Keratinocyte (primary cell): ENCODE results near the gene FES.
"Not testable (repeated sequence)": the region's sequence is repeated elsewhere in the genome, so short reads cannot be mapped to it uniquely, and the experiment has no call there.

Experiments
- EZH2 ChIP-seq: IDR thresholded peaks from one replicate; pipeline ENCODE4 v1.6.1; 2012; ENCODE audit warnings: inconsistent platforms, mild to moderate bottlenecking, low read length, moderate library complexity
- TF ChIP-seq, protein P1 (sequence below), 3 experiments: IDR thresholded peaks in 1 of 3; conservative IDR thresholded peaks in 1 of 3; optimal IDR thresholded peaks in 1 of 3; 2 replicates in 2 of 3; 3 replicates in 1 of 3; pipeline versions ENCODE3 to v1.5.1; 2011; ENCODE audit warnings: low read length in 3 of 3, mild to moderate bottlenecking in 3 of 3, moderate library complexity in 2 of 3, control low read depth in 1 of 3, inconsistent platforms in 1 of 3; ENCODE audit not compliant: insufficient read depth in 2 of 3; ENCODE audit errors: extremely low read depth in 1 of 3

DNA sequence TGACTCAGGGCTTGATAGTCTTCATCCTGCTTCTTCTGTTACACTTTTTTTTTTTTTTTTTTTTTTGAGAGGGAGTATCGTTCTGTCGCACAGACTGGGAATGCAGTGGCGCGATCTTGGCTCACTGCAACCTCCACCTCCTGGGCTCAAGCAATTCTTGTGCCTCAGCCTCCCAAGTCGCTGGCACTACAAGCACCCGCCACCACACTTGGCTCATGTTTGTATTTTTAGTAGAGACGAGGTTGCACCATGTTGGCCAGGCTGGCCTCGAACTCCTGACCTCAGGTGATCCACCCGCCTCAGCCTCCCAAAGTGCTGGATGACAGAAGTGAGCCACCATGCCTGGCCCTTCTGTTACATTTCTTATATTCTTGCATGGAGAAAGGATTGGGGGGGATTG lies 9.3 kb upstream of the FES start:
- TF ChIP-seq, protein P1, sequence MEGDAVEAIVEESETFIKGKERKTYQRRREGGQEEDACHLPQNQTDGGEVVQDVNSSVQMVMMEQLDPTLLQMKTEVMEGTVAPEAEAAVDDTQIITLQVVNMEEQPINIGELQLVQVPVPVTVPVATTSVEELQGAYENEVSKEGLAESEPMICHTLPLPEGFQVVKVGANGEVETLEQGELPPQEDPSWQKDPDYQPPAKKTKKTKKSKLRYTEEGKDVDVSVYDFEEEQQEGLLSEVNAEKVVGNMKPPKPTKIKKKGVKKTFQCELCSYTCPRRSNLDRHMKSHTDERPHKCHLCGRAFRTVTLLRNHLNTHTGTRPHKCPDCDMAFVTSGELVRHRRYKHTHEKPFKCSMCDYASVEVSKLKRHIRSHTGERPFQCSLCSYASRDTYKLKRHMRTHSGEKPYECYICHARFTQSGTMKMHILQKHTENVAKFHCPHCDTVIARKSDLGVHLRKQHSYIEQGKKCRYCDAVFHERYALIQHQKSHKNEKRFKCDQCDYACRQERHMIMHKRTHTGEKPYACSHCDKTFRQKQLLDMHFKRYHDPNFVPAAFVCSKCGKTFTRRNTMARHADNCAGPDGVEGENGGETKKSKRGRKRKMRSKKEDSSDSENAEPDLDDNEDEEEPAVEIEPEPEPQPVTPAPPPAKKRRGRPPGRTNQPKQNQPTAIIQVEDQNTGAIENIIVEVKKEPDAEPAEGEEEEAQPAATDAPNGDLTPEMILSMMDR (optimal IDR thresholded peaks at IDR 0.05 in 1 of 3, IDR thresholded peaks at IDR 0.05 in 1 of 3, conservative IDR thresholded peaks at IDR 0.05 in 1 of 3; ENCODE audit: extremely low read depth in 1 of 3, insufficient read depth in 2 of 3, low read length in 3 of 3), result not testable (repeated sequence)
- not testable (repeated sequence) for TF ChIP-seq EZH2
